HG03571 (cell line): ENCODE results near the gene FPR1.

Experiments used
- ATAC-seq: cut with Tn5 transposase; IDR thresholded peaks from one replicate; pipeline ENCODE4 v1.9.1; 2021; ENCODE audit not compliant: unreplicated experiment

The FPR1 gene

GRCh38 chr19:51708811-51709210, 42.9 kb downstream of the FPR1 start:
- no peak for ATAC-seq

GRCh38 chr19:51706885-51707284, 44.8 kb downstream of the FPR1 start:
- ATAC-seq = no peak

- no peak for ATAC-seq
Measured at GRCh38 chr19:51706296-51706695, 45.4 kb downstream of the FPR1 start.

DNA sequence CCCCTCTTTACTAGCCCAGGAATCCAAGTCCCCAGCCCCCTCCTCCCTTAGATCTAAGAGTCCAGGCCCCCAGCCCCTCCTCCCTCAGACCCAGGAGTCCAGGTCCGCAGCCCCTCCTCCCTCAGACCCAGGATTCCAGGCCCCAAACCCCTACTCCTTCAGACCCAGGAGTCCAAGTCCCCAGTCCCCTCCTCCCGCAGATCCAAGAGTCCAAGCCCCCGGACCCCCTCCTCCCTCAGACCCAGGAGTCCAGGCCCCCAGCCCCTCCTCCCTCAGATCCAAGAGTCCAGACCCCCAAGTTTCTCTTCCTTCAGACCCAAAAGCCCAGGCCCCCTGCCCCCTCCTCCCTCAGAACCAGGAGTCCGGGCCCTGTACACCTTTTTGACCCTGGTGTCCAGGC, 47.1 kb downstream of the FPR1 start:
- no peak for ATAC-seq

DNA sequence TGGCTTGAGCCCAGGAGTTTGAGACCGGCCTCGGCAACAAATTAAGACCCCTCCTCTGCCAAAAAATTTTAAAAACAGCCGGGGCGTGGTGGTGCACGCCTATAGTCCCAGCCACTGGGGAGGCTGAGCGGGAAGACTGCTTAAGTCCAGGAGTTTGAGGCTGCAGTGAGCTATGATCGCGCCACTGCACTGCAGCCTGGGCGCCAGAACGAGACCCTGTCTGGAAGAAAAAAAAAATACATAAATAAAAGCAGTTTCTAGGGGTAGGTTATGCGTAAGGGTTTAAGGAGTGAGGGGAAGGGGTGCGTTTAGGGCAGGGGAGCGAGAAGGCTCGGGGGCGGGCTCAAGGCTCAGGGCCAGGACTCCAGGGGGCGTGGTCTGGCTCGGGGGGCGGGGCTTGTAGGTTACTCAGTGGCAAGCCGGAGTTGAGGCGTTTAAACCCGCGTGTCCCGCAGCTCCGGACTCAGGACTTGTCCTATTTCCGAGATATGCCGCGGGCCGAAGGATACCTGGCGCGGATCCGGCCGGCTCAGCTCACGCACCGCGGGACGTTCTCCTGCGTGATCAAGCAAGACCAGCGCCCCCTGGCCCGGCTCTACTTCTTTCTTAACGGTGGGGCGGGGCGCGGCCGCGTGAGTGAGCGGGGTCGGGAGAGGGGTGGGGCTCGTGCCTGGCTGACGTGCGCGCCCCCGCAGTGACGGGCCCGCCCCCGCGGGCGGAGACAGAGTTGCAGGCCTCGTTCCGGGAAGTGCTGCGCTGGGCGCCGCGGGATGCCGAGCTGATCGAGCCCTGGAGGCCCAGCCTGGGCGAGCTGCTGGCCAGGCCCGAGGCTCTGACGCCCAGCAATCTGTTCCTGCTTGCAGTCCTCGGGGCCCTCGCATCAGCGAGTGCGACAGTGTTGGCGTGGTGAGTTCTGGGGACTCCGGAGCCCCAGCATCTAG, 47.8 kb downstream of the FPR1 start:
- ATAC-seq = peak; percentile 85

GRCh38 chr19:51702825-51703574, 48.7 kb downstream of the FPR1 start:
- ATAC-seq = no peak

DNA sequence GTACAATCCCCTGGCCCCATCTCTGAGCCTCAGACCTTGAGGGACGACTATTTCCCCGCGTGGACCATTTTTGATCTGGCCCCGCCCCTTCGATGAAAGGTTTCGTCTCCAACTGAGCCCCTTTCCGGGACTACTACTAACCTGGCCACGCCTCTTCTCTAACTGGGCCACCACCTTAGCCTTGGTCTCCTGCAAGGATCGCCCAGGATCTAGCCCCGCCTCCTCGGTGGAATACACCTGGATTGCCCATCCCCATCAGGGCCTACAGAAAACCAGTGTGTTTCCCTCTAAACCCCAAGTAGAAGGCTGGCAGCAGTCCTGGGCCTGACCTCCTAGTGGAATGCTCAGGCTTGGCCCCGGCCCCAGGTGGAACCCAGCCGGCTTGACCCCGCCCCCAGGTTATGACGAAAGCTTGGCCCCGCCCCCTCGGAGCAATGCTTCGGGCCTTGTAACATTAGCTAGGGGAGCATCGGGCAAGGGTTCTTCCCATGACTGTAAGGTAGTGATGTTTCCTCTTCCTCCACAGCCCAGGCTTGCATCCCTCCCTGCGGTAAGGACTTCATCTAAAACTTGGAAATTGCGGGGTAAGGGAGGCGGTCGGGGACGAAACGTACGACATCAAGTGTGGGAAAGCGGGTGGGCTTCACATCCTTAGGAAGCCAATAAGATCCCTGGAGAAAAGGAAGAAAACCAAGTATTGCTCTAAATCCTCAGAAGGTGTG, 49.4 kb downstream of the FPR1 start:
- no peak for ATAC-seq

DNA sequence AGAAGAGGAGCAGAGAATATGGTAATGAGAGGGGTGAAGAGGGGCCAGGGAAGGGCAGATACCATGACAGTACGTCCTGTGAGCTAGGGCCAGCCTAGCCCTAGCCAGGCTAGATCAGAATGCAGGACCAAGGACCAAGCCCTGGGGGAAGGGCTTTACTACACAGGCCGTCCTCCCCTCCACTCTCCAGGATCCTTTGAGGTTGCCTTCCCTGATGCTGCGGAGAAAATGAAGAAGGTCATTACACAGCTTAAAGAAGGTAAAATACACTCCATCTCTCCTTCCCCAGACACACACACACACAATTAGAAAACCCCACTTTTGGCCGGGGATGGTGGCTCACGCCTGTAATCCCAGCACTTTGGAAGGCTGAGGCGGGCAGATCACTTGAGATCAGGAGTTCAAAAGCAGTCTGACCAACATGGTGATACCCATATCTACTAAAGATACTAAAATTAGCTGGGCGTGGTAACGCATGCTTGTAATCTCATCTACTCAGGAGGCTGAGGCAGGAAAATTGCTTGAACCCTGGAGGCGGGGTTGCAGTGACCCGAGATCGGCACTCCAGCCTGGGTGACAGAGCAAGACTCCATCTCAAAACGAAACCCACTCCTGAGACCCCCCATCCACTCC, 50.1 kb downstream of the FPR1 start:
- no peak for ATAC-seq

GRCh38 chr19:51699170-51699569, 52.5 kb downstream of the FPR1 start:
- no peak for ATAC-seq

DNA sequence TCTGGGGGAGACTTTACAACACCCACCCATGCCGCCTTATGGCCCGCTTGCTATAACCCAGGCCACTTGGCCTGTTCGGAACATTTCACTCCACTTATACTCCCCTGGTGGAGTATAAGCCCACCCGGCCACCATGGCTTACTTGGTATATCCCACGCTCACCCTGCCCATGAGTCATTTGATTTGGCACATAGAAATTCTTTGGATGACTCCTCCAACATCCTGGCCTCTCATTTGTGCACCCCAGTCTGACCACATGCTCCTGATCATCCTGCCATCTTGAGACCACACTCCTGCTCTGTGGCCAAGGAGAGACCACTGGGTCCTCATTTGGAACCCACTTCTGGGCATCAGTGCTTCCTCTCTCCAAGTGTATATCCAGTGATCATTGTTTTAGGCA, 53.4 kb downstream of the FPR1 start:
- ATAC-seq = no peak

DNA sequence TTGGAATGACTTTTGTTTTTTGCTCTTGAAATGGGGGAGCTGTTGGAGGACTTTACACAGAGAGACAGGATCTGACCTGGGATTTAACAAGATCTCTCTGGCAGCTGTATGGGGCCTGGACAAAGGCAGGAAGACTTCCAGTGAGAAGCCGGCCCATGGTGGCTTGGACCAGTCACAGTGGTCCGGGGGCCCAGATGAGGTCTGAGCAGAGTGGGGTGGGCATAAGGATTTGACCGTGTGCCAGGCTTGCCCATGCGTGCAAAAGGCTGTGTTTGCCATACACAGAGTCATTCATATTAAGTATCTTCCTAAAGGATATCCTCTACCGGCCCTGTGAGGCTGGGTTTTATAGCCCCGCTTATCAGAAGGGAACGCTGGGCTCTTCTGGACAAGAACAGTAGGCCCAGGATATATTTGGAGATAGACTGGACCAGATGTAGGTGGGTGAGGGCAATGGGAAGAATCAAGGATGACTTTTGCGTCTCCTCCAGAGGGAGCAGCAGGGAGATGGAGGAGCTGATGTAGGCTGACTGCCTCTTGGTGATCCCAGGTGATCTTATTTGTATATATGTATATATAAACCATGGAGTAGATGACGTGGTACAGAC, 54.4 kb downstream of the FPR1 start:
- ATAC-seq = no peak

DNA sequence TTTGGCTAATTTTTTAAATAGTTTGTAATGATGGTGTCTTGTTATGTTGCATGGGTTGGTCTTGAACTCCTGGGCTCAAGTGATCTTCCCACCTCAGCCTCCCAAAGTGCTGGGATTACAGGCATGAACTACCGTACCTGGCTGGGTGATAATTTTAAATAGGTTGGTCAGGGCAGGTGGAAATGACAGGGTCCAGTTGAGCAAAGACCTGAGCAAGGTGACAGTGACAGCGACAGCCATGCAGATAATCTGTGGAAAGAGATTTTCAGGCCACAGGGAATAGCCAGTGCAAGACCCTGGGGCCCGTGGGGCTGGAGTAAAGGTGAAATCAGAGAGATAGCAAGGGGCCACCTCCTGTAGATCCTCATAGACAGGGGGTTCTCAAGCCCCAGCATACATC, 55.1 kb downstream of the FPR1 start:
- ATAC-seq = no peak
